Measurements from ENCODE around the gene NRCAM. TPM values are rescaled to one million over a fixed set of nuclear protein-coding genes. Genes with fewer than 3 reads are reported as not detected.

Gene NRCAM
- polyA plus RNA-seq, 2 of the 4 experiments (the other 2 are of a cell fraction), result 129 to 210 TPM

GRCh38 chr7:108418946-108419345 is 37.3 kb downstream of the NRCAM start:
- H3K27ac ChIP-seq, result peak overlapping the region; percentile 82 to 83
- H3K4me3 ChIP-seq, result no peak overlapping the region
- TF ChIP-seq BHLHE40 (IDR thresholded peaks at IDR 0.05; ENCODE audit: low read depth, low read length) (no peak), CEBPB (IDR thresholded peaks at IDR 0.05) (no peak), PHF8 (IDR thresholded peaks at IDR 0.05; ENCODE audit: borderline replicate concordance, low read depth) (no peak), ZNF302 (CRISPR knock-in tag; IDR thresholded peaks at IDR 0.05) (no peak)
- CTCF ChIA-PET, result no interaction called here
- H3K9me3 ChIP-seq, result no peaks in the 10 kb centered on the region
- peak; percentile 7 for FAIRE-seq
- ATAC-seq, result no peak
- no peak for DNase-seq (ENCODE audit: low read depth in 1 of 2, low spot score in 1 of 2)
- POLR2A ChIA-PET, result no interaction called here
- H3K4me1 ChIP-seq, result peaks cover 99% of the 10 kb centered on the region
- 20% methylated on average over 7 of the region's 7 CpGs for WGBS (ENCODE audit: missing lambda C conversion rate)
- peak overlapping the region; percentile 88 for H3K4me2 ChIP-seq

GRCh38 chr7:108417926-108418325 is 38.3 kb downstream of the NRCAM start:
- no peak for FAIRE-seq
- Histone ChIP-seq H3K4me1 (peaks cover 98% of the 10 kb centered on the region), H3K4me2 (peak overlapping the region; percentile 88), H3K27ac (peak overlapping the region; percentile 82 to 83), H3K9me3 (no peaks in the 10 kb centered on the region), H3K4me3 (no peak overlapping the region)
- no peak for TF ChIP-seq CEBPB (IDR thresholded peaks at IDR 0.05)
- no peak for TF ChIP-seq CHD2 (IDR thresholded peaks at IDR 0.05; ENCODE audit: low read length, partially characterized antibody)
- no peak for TF ChIP-seq NPAS2 (CRISPR knock-in tag; IDR thresholded peaks at IDR 0.05; ENCODE audit: borderline replicate concordance)
- no peak for TF ChIP-seq CHD4 (IDR thresholded peaks at IDR 0.05; ENCODE audit: borderline replicate concordance)
- TF ChIP-seq HEYL (CRISPR knock-in tag; IDR thresholded peaks at IDR 0.05), result no peak
- TF ChIP-seq MYC (IDR thresholded peaks at IDR 0.05; ENCODE audit: borderline replicate concordance, low read length), result no peak
- no peak for TF ChIP-seq ESRRA (IDR thresholded peaks at IDR 0.05; ENCODE audit: borderline replicate concordance, low read length)
- ChIA-PET CTCF (interaction anchor here (1.0 kb wide), 1 partner anchor 35 kb away, joined by 3 read pairs; no protein-coding TSS in a partner anchor), POLR2A (no interaction called here)
- ATAC-seq, result no peak
- peak in 1 of 2 experiments; percentile 46 for DNase-seq (ENCODE audit: low read depth in 1 of 2, low spot score in 1 of 2)
- 47% methylated on average over 2 of the region's 2 CpGs for WGBS (ENCODE audit: missing lambda C conversion rate)

- WGBS (ENCODE audit: missing lambda C conversion rate), result 89% methylated on average over 4 of the region's 4 CpGs
- Histone ChIP-seq H3K4me2 (peak overlapping the region; percentile 88), H3K4me3 (no peak overlapping the region), H3K4me1 (peaks cover 90% of the 10 kb centered on the region), H3K27ac (peak overlapping the region; percentile 82 to 83), H3K9me3 (no peaks in the 10 kb centered on the region)
- no peak for FAIRE-seq
- no peak for DNase-seq (ENCODE audit: low read depth in 1 of 2, low spot score in 1 of 2)
- POLR2A ChIA-PET, result no interaction called here
- TF ChIP-seq TFCP2L1 (CRISPR knock-in tag; IDR thresholded peaks at IDR 0.05) (no peak), GATA3 (IDR thresholded peaks at IDR 0.05; ENCODE audit: borderline replicate concordance) (no peak), CEBPB (IDR thresholded peaks at IDR 0.05) (peak; percentile 29 to 80; a peak in 3 of 4 replicates), HDAC2 (IDR thresholded peaks at IDR 0.05) (no peak), HMGXB4 (CRISPR knock-in tag; IDR thresholded peaks at IDR 0.05; ENCODE audit: borderline replicate concordance) (no peak)
- CTCF ChIA-PET, result interaction anchor here (1.0 kb wide), 2 partner anchors 35 to 42 kb away, joined by 3 to 4 read pairs; no protein-coding TSS in a partner anchor
- ATAC-seq, result no peak
Observed at GRCh38 chr7:108417144-108417543, 39.1 kb downstream of the NRCAM start.

- peak; percentile 68 to 79 for ATAC-seq
- DNase-seq (ENCODE audit: low read depth in 1 of 2, low spot score in 1 of 2), result peak; percentile 56 to 80
- Histone ChIP-seq H3K4me2 (peak overlapping the region; percentile 88), H3K9me3 (no peaks in the 10 kb centered on the region), H3K27ac (peak overlapping the region; percentile 82 to 83), H3K4me1 (peaks cover 78% of the 10 kb centered on the region), H3K4me3 (no peak overlapping the region; the same call in 2 of the 3 replicates)
- no peak for TF ChIP-seq POLR2AphosphoS2 (conservative IDR thresholded peaks at IDR 0.05; ENCODE audit: low read length)
- 0 out of 2 replicates have a peak, but pooled peaks have one; percentile 26 for TF ChIP-seq HMGXB4 (CRISPR knock-in tag; IDR thresholded peaks at IDR 0.05; ENCODE audit: borderline replicate concordance)
- peak; percentile 81 for TF ChIP-seq MAFK (IDR thresholded peaks at IDR 0.05; ENCODE audit: partially characterized antibody)
- peak; percentile 57; the same call in 1 of the 2 replicates for TF ChIP-seq HOXB5 (CRISPR knock-in tag; IDR thresholded peaks at IDR 0.05)
- TF ChIP-seq TP53 (CRISPR knock-in tag; IDR thresholded peaks at IDR 0.05), result 0 out of 2 replicates have a peak, but pooled peaks have one; percentile 42
- TF ChIP-seq RCOR1 (IDR thresholded peaks at IDR 0.05; ENCODE audit: low read depth, low read length), result no peak
- TF ChIP-seq MYC (IDR thresholded peaks at IDR 0.05; ENCODE audit: borderline replicate concordance, low read length), result peak; percentile 23; the same call in 1 of the 2 replicates
- TF ChIP-seq HDAC2 (IDR thresholded peaks at IDR 0.05), result no peak
- peak; percentile 66; the same call in 1 of the 2 replicates for TF ChIP-seq ATOH8 (CRISPR knock-in tag; IDR thresholded peaks at IDR 0.05; ENCODE audit: low read depth)
- TF ChIP-seq FOSL2 (IDR thresholded peaks at IDR 0.05), result no peak
- TF ChIP-seq FOSL2 (CRISPR knock-in tag; IDR thresholded peaks at IDR 0.05), result peak; percentile 17; the same call in 1 of the 2 replicates
- FAIRE-seq, result peak; percentile 13
- ChIA-PET POLR2A (interaction anchor here (0.5 kb wide), 1 partner anchor 35 kb away, joined by 3 read pairs; no protein-coding TSS in a partner anchor), CTCF (interaction anchor here (1.0 kb wide), 1 partner anchor 44 kb away, joined by 4 read pairs; no protein-coding TSS in a partner anchor)
- WGBS (ENCODE audit: missing lambda C conversion rate), result 37% methylated on average over 8 of the region's 8 CpGs
Observed at GRCh38 chr7:108415821-108416536, 40.3 kb downstream of the NRCAM start.
